Activated CD4-positive, alpha-beta memory T cell treated with anti-CD3 and anti-CD28 coated beads, Interleukin-2, amount 10 ng/mL, durations not matched to agents 7 days and 5 days (primary cell): Measurements from ENCODE around the gene GATAD2A. TPM values are rescaled to one million over a fixed set of nuclear protein-coding genes. Genes with fewer than 3 reads are reported as not detected.

Source experiments
- CTCF ChIA-PET: fragments of 350-600 bp; sonication (Branson Sonifier 250); formaldehyde crosslinking; loops from one replicate; lab custom pipeline; 2021; ENCODE audit warnings: antibody characterized with exemption, inconsistent platforms; lab: Charles Lee
- POLR2A ChIA-PET: fragments of 350-600 bp; sonication (Branson Sonifier 250); formaldehyde crosslinking; loops from one replicate; lab custom pipeline; 2021; ENCODE audit warnings: antibody characterized with exemption; lab: Charles Lee
- DNase-seq: peaks from one replicate; pipeline ENCODE4 v3.0.0-alpha.2; 2020
- H3K27ac Mint-ChIP-seq: one replicate; pipeline ENCODE4 v1.8.0; 2021; ENCODE audit warnings: mild to moderate bottlenecking, mixed read lengths
- H3K27me3 Mint-ChIP-seq: one replicate; pipeline ENCODE4 v1.8.0; 2021; ENCODE audit warnings: mixed read lengths
- H3K36me3 Mint-ChIP-seq: one replicate; pipeline ENCODE4 v1.8.0; 2021; ENCODE audit warnings: low read depth, mixed read lengths
- H3K4me1 Mint-ChIP-seq: one replicate; pipeline ENCODE4 v1.8.0; 2021; ENCODE audit warnings: mixed read lengths
- H3K4me3 Mint-ChIP-seq: one replicate; pipeline ENCODE4 v1.8.0; 2021; ENCODE audit warnings: mild to moderate bottlenecking, mixed read lengths
- H3K9me3 Mint-ChIP-seq: one replicate; pipeline ENCODE4 v1.8.0; 2021; ENCODE audit warnings: mixed read lengths
- total RNA-seq, 2 experiments: library from RNA; stranded (reverse); gene quantifications; one replicate each; pipeline ENCODE4 v1.2.3, GENCODE V29; 2021

GATAD2A gene
- total RNA-seq, 2 experiments from 2014 or later: 109 to 113 TPM

DNA sequence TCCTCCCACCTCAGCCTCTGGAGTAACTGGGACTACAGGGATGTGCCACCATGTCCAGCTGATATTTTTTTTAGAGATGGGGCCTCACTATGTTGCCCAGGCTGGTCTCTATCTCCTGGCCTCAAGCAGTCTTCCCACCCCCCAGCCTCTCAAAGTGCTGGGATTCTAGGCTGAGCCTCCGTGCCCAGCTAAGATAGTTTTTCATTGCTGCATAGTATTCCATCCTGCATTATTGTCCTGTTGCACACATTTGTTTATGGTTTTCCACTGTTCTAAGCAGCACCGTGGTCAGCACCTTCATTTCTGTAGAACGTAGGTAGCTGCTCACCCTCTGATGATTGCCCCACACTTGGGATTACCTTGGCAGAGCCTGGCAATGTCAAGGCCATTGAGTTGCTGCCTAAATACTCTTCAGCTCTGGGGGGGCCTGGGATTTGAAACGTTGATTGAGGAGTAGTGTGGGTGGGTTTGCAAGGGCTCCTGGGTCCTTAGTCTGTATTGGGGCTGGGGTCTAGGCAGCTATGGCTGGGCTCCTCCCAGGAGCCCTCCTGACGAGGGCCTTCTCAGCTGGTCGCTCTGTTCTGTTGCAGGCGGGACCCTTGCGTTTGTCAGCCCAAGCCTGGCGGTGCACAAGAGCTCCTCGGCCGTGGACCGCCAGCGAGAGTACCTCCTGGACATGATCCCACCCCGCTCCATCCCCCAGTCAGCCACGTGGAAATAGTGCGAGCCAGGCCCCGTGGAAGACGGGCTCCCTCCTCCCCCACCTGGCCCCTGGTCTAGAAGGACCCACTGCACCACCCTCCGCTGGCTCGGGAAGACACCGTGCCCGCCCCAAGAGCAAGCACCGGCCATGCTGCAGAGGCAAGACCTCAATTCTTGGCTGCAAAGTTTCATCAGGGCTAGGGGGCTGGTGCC, 99.5 kb downstream of the GATAD2A start:
- Mint-ChIP-seq H3K27me3 (no peaks in the 10 kb centered on the region), H3K27ac (no peak overlapping the region), H3K4me3 (no peak overlapping the region), H3K36me3 (peaks cover 50% of the 10 kb centered on the region), H3K9me3 (no peaks in the 10 kb centered on the region), H3K4me1 (no peaks in the 10 kb centered on the region)
- DNase-seq: no peak
- ChIA-PET POLR2A (interaction anchor here (1.3 kb wide), 1 partner anchor 11 kb away, joined by 4 read pairs; the partner anchor contains the start of genes NDUFA13 and TSSK6), CTCF (interaction anchor here (1.1 kb wide), 1 partner anchor 15 kb away, joined by 3 read pairs; no protein-coding TSS in a partner anchor)

DNA sequence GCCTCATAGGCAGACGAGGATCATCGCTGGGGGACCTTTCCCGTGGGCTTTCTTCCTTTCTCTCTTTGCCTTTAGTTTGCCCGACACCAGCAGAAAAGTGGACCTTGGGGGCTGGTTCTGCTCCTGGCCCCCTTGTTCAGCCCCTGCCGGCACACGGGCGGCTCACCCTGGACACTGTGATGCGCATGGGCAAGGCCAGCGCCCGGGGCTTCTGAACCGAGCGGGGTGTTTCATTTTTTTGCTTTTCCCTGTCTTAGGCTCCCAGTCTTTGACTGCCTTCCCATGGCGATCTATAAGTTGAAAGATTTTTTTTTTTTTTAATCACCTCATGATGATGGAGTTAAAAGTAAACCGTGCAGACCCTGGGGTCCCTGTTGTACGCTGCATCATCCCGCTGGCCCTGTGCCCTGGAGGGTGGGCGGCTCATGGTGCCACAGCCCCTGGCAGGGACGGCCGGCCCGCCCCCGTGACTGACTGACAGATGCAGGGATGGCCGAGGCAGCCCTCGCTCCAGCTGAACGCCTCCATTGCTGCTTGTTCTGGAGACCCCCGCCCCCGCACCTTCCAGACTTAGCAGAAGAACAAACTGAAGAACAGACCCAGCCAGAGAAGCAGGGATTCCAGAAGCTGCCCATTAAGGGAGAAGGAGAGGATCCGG, 100.3 kb downstream of the GATAD2A start:
- Mint-ChIP-seq H3K27ac (no peak overlapping the region), H3K36me3 (peaks cover 49% of the 10 kb centered on the region), H3K4me3 (no peak overlapping the region), H3K9me3 (no peaks in the 10 kb centered on the region), H3K4me1 (no peaks in the 10 kb centered on the region), H3K27me3 (no peaks in the 10 kb centered on the region)
- POLR2A ChIA-PET: interaction anchor here (1.5 kb wide), 1 partner anchor 26 kb away, joined by 4 read pairs; no protein-coding TSS in a partner anchor
- no peak for DNase-seq
- CTCF ChIA-PET: interaction anchor here (1.2 kb wide), 1 partner anchor 49 kb away, joined by 3 read pairs; no protein-coding TSS in a partner anchor

DNA sequence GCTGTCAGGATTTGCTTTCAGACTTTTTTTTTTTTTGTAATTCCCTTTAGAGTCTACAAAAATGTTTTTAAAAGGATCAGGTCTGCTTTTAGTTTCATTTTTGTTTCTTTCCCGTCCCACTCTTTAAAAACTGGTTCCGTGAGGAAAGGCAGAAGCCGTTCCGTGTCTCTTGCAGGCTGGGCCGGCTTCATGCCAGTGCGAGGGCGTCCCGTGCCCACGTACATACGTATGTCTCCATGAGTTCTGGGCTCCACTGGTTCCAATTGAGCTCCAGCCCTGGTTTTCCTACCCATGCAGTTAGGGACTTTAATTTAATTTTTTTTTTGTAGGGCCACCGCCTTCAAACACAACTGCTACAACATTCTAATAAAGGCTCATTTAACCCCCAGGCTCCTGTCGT, 101.1 kb downstream of the GATAD2A start:
- ChIA-PET POLR2A (interaction anchor here (0.9 to 2.7 kb wide), 3 partner anchors 10 to 31 kb away, joined by 3 to 11 read pairs (median 4); partner anchors contain the start of gene NDUFA13), CTCF (interaction anchor here (0.6 to 1.2 kb wide), 2 partner anchors 25 to 48 kb away, joined by 3 to 4 read pairs; no protein-coding TSS in a partner anchor)
- Mint-ChIP-seq H3K4me3 (no peak overlapping the region), H3K9me3 (no peaks in the 10 kb centered on the region), H3K36me3 (peaks cover 45% of the 10 kb centered on the region), H3K4me1 (no peaks in the 10 kb centered on the region), H3K27ac (no peak overlapping the region), H3K27me3 (no peaks in the 10 kb centered on the region)
- DNase-seq: no peak

DNA sequence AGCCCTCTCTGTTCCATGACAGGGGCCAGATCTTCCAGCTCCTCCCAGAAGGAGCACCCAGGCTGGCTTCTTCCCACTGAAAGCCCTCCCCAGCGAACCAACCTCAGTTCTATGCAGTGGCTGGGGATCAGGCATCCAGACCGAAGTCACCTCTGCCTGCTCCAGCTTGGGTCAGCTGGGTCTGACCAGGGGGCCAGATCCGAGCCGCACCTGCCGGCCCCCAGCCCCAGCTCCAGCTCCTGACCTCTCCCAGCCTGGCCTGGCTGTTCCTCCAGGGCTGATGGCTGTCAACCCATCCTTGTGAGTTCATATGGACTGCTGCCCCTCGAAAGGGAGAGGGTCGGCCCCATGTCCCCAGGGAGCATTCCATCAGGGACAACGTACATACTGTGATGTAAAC, 101.9 kb downstream of the GATAD2A start:
- Mint-ChIP-seq H3K27ac (no peak overlapping the region), H3K36me3 (peaks cover 39% of the 10 kb centered on the region), H3K27me3 (no peaks in the 10 kb centered on the region), H3K4me3 (no peak overlapping the region), H3K4me1 (no peaks in the 10 kb centered on the region), H3K9me3 (no peaks in the 10 kb centered on the region)
- POLR2A ChIA-PET: interaction anchor here (0.9 to 2.7 kb wide), 3 partner anchors 9 to 31 kb away, joined by 3 to 11 read pairs (median 4); partner anchors contain the start of gene NDUFA13
- DNase-seq: no peak
- CTCF ChIA-PET: interaction anchor here (1.2 kb wide), 1 partner anchor 48 kb away, joined by 3 read pairs; no protein-coding TSS in a partner anchor

DNA sequence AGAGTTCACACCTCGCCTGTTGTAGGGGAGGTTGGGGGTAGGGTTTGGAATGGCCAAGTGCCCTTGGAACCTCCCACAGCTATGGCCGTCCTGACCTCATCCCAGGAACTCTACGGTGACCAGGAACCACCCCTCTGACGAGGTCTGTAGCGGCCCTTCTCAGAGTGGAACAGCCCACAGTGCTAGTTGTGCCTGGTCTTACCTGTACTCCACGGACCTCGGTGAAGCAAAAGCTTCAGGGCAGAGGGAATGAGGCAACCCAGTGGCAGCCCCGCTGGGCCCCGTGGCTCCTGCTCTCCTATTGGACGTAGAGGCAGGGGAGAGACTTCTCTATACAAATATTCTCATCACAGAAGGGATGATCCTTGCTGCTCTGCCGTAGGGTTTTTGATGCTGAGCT, 102.7 kb downstream of the GATAD2A start:
- CTCF ChIA-PET: interaction anchor here (0.5 kb wide), 1 partner anchor 309 kb away, joined by 3 read pairs; no protein-coding TSS in a partner anchor
- no peaks in the 10 kb centered on the region for H3K9me3 Mint-ChIP-seq

DNA sequence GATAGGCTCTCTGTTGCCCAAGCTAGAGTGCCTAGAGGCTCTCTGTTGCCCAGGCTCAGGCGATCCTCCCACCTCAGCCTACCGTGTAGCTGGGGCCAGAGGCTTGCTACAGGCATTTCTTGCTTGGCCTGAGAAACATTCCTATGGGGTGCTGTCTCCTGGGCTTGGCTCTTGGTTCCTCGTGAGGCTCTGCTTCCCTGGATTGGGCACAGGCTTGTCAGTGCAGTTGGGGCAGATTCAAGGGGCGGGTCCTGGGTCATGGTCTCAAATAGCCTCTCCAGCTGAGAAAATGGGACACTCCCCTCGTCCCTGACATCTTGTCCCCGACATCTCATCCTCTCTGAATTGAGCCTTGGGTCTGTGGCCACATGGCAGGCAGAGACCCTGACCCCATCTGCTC, 105.0 kb downstream of the GATAD2A start:
- H3K36me3 Mint-ChIP-seq: peaks cover 27% of the 10 kb centered on the region
- ChIA-PET POLR2A (interaction anchor here (1.0 kb wide), 1 partner anchor 21 kb away, joined by 3 read pairs; no protein-coding TSS in a partner anchor), CTCF (interaction anchor here (1.1 to 1.2 kb wide), 2 partner anchors 20 to 21 kb away, joined by 3 to 5 read pairs; no protein-coding TSS in a partner anchor)
- no peak overlapping the region for H3K4me3 Mint-ChIP-seq
- no peak for DNase-seq
- peaks cover under 1% of the 10 kb centered on the region for H3K4me1 Mint-ChIP-seq
- H3K9me3 Mint-ChIP-seq: no peaks in the 10 kb centered on the region
- H3K27ac Mint-ChIP-seq: peak overlapping the region; percentile 35
- H3K27me3 Mint-ChIP-seq: no peaks in the 10 kb centered on the region

More for the DNA sequence above, 102.7 kb downstream of the GATAD2A start:
- Mint-ChIP-seq H3K27ac (no peak overlapping the region), H3K27me3 (no peaks in the 10 kb centered on the region), H3K4me1 (no peaks in the 10 kb centered on the region), H3K36me3 (peaks cover 31% of the 10 kb centered on the region), H3K4me3 (no peak overlapping the region)
- POLR2A ChIA-PET: interaction anchor here (1.0 to 2.7 kb wide), 2 partner anchors 8 to 58 kb away, joined by 3 to 11 read pairs; partner anchors contain the start of gene NDUFA13
- no peak for DNase-seq

DNA sequence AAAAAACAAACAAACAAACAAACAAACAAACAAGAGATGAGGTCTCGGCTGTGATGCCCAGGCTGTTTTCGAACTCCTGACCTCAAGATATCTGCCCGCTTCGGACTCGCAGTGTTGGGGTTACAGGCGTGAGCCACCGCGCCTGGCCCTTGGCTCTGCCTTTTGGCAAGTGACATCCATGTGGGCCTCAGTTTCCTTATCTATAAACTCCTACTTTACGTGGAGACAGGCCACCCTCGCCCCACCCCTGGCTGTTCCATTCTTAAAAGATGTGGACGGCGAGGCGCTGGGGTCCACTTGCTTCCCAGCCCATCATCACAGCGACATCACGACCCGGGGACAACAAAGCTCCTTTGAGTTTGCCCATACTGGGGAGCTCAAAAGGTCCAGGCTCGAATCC, 108.2 kb downstream of the GATAD2A start:
- H3K27ac Mint-ChIP-seq: no peak overlapping the region
- peaks cover 14% of the 10 kb centered on the region for H3K36me3 Mint-ChIP-seq
- H3K4me3 Mint-ChIP-seq: peak overlapping the region; percentile 13
- no peak for DNase-seq
- H3K9me3 Mint-ChIP-seq: no peaks in the 10 kb centered on the region
- ChIA-PET POLR2A (no interaction called here), CTCF (interaction anchor here (0.6 kb wide), 1 partner anchor 1305 kb away, joined by 3 read pairs; no protein-coding TSS in a partner anchor)
- H3K4me1 Mint-ChIP-seq: peaks cover 18% of the 10 kb centered on the region
- no peaks in the 10 kb centered on the region for H3K27me3 Mint-ChIP-seq

DNA sequence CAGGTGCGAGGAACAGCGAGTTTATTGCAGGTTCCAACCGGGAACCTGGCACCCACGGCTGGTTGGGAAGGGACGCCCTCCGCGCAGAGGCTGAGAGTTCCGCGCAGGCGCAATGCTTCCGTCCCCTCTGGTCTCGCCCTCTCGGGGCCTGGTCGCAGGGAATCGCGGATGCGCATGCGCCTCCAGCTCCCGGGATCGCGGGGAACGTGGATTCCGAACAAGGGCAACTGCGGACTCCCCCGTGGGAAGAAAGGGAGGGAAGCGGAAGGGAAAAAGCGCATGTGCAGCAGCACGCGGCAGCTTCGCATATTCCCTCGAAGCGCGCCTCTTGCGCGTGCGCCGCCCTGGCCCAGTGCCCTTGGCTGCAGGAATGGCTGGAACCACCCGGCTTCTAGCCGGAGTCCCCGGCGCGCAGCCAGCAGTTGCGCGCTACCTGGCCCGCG, 108.8 kb downstream of the GATAD2A start:
- CTCF ChIA-PET: interaction anchor here (0.6 kb wide), 1 partner anchor 1306 kb away, joined by 3 read pairs; no protein-coding TSS in a partner anchor
- Mint-ChIP-seq H3K9me3 (no peaks in the 10 kb centered on the region), H3K36me3 (peaks cover 17% of the 10 kb centered on the region), H3K27ac (no peak overlapping the region), H3K4me3 (no peak overlapping the region), H3K4me1 (peaks cover 21% of the 10 kb centered on the region), H3K27me3 (no peaks in the 10 kb centered on the region)
- no peak for DNase-seq
- POLR2A ChIA-PET: interaction anchor here (1.3 kb wide), 1 partner anchor 91 kb away, joined by 3 read pairs; no protein-coding TSS in a partner anchor

DNA sequence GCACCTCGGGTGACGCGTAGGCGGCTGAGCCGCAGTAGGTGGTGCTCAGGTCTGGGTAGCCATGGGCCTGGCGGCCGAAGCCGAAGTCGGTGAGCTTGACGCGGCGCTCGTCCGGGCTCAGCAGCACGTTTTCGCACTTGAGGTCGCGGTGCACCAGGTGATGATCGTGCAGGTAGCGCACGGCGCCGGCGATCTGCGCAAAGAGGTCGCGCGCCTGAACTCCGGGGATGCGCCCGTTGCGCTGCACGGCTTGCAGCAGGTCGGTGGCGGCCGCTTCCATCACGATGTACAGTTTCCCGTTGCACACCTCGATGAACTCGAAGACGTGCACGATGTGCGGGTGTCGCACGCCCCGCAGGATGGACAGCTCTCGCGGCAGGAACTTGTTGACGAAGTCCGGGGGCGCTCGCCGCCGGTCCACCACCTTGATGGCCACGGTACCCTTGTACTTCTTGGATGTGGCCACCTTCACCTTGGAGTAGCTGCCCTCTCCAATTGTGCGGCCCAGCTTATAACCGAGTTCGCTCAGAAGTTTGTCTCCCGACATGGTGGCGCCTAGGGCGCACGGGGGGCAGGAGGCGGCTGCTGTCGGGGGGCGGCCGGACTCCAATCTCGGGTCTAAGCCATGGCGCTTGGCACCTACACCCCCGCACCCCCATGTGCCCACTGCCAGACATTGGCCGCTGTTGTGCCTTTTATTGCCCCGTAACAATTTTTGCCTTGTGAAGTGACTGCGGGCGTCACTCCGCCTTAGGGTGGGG, 109.6 kb downstream of the GATAD2A start, which contains the start of gene TSSK6:
TSSK6 (minus strand) TSS at position 668 of the 761 bp plus-strand sequence; CDS start at position 547, 121 bp downstream.
- Mint-ChIP-seq H3K4me1 (peaks cover 27% of the 10 kb centered on the region), H3K4me3 (peak within 1 kb of the TSS; percentile 93), H3K36me3 (peaks cover 23% of the 10 kb centered on the region), H3K27me3 (no peaks in the 10 kb centered on the region), H3K9me3 (no peaks in the 10 kb centered on the region), H3K27ac (peak within 1 kb of the TSS; percentile 94)
- DNase-seq: no peak
- CTCF ChIA-PET: interaction anchor here (0.7 to 2.3 kb wide), 4 partner anchors 17 to 147 kb away, joined by 3 to 11 read pairs (median 4); partner anchors contain the start of gene GATAD2A
- POLR2A ChIA-PET: interaction anchor here (0.7 to 3.0 kb wide), 27 partner anchors 8 to 909 kb away, joined by 3 to 29 read pairs (median 5); partner anchors contain the start of genes ATP13A1, YJEFN3, ZNF101 and ZNF253

DNA sequence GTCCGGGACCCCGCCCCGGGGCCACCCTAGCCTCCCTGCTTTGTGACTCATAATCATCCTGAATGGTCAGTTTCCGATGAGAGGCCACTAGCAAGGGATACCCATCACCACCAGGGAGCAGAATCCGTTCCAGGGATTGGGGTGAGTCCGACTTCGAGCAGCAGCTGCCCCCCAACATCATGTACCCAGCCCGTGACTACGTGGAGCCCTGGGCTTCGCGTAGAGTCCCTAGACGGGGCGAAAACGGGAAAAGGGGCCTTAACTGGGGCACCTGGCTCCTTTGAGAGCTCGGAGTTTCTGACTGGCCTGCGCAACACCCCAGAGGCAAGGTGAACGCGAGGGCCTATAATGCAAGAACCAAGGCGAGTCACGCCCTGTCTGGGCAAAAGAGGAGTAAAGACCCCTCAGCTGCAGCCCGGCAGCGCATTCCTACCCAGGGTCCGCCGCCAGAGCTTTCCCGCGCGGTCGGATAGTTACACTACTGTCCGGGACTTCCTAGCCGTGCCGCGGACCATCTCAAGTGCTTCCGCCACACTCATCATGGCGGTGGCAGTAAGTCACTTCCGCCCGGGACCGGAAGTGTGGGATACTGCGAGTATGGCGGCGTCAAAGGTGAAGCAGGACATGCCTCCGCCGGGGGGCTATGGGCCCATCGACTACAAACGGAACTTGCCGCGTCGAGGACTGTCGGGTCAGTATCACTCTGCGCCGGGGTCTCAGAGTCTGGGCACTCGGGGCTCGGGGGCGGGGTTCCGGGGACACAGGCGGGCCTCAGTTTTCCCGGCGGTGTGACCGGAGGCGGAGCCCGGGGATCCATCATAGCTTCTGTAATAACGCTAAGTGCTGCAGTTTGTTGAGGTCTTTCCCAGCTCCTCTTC, 110.4 kb downstream of the GATAD2A start, which contains the start of gene NDUFA13:
NDUFA13 (plus strand) TSS at position 584 of the 878 bp plus-strand sequence; CDS start at position 598, 14 bp downstream.
- ChIA-PET POLR2A (interaction anchor here (0.6 to 3.0 kb wide), 39 partner anchors 8 to 908 kb away, joined by 3 to 29 read pairs (median 4); partner anchors contain the start of genes ATP13A1, GATAD2A, YJEFN3 and ZNF101), CTCF (interaction anchor here (0.7 to 2.3 kb wide), 8 partner anchors 16 to 158 kb away, joined by 3 to 11 read pairs (median 3); partner anchors contain the start of genes GATAD2A and GMIP)
- H3K27me3 Mint-ChIP-seq: no peaks in the 10 kb centered on the region
- H3K27ac Mint-ChIP-seq: peak within 1 kb of the TSS; percentile 94
- DNase-seq: peak; percentile 95
- peaks cover 29% of the 10 kb centered on the region for H3K36me3 Mint-ChIP-seq
- peaks cover 33% of the 10 kb centered on the region for H3K4me1 Mint-ChIP-seq
- peak within 1 kb of the TSS; percentile 93 for H3K4me3 Mint-ChIP-seq
- no peaks in the 10 kb centered on the region for H3K9me3 Mint-ChIP-seq
